GM19438 (cell line): ENCODE results near the gene GUK1.

Experiments used
- ATAC-seq: cut with Tn5 transposase; IDR thresholded peaks from one replicate; pipeline ENCODE4 v1.9.1; 2021; ENCODE audit warnings: low read depth; ENCODE audit not compliant: unreplicated experiment

Gene GUK1

GRCh38 chr1:228197555-228198147 lies 57.6 kb downstream of the GUK1 start:
- no peak for ATAC-seq
